GM23248 (cell line): ENCODE results near the gene NACC2. TPM values are rescaled to one million over a fixed set of nuclear protein-coding genes. Genes with fewer than 3 reads are reported as not detected.

Experiments
- DNase-seq: peaks from one replicate; pipeline ENCODE4 v3.0.0-alpha.2; 2015
- H2AFZ ChIP-seq: fragments of 200-600 bp; sonication (generic); 2 replicates; pipeline ENCODE4 v1.6.1; 2016; ENCODE audit warnings: antibody characterized with exemption
- H3F3A ChIP-seq: fragments of 200-600 bp; sonication (generic); 2 replicates; pipeline ENCODE4 v1.6.1; 2016; ENCODE audit warnings: mild to moderate bottlenecking, antibody characterized with exemption, mixed run types; ENCODE audit not compliant: insufficient read depth
- H3K27ac ChIP-seq: fragments of 200-600 bp; sonication (generic); 2 replicates; pipeline ENCODE4 v1.5.1; 2016; ENCODE audit warnings: mild to moderate bottlenecking
- H3K27me3 ChIP-seq: fragments of 200-600 bp; sonication (generic); replicated peaks from 2 replicates; pipeline ENCODE4 v1.6.1; 2016; ENCODE audit warnings: mild to moderate bottlenecking; ENCODE audit not compliant: insufficient read depth
- H3K36me3 ChIP-seq: fragments of 200-600 bp; sonication (generic); 2 replicates; pipeline ENCODE4 v1.6.1; 2016; ENCODE audit warnings: low read depth, mild to moderate bottlenecking
- H3K4me1 ChIP-seq: fragments of 200-600 bp; sonication (generic); 2 replicates; pipeline ENCODE4 v1.6.1; 2016; ENCODE audit warnings: mild to moderate bottlenecking; ENCODE audit not compliant: insufficient read depth
- H3K4me2 ChIP-seq: fragments of 200-600 bp; sonication (generic); one replicate; pipeline ENCODE4 v1.6.1; 2016; ENCODE audit warnings: mild to moderate bottlenecking; ENCODE audit not compliant: unreplicated experiment
- H3K4me3 ChIP-seq: fragments of 200-600 bp; sonication (generic); 2 replicates; pipeline ENCODE4 v1.5.1; 2016; ENCODE audit warnings: mild to moderate bottlenecking
- H3K79me2 ChIP-seq: fragments of 200-600 bp; sonication (generic); 2 replicates; pipeline ENCODE4 v1.6.1; 2016; ENCODE audit warnings: mild to moderate bottlenecking; ENCODE audit not compliant: insufficient read depth
- H3K9ac ChIP-seq: fragments of 200-600 bp; sonication (generic); 2 replicates; pipeline ENCODE4 v1.6.1; 2016; ENCODE audit warnings: mild to moderate bottlenecking
- H3K9me2 ChIP-seq: fragments of 200-600 bp; sonication (generic); 2 replicates; pipeline ENCODE4 v1.6.1; 2016; ENCODE audit warnings: mixed run types, mild to moderate bottlenecking, moderate library complexity; ENCODE audit not compliant: insufficient read depth
- H3K9me3 ChIP-seq: fragments of 200-600 bp; sonication (generic); one replicate; pipeline ENCODE4 v1.6.1; 2017; ENCODE audit warnings: low read depth
- H4K20me1 ChIP-seq: fragments of 200-600 bp; sonication (generic); 2 replicates; pipeline ENCODE4 v1.6.0; 2016; ENCODE audit not compliant: insufficient read depth
- EZH2 ChIP-seq: fragments of 200-600 bp; sonication (generic); IDR thresholded peaks from 2 replicates; pipeline ENCODE4 v1.6.1; 2018; ENCODE audit warnings: antibody characterized with exemption, mild to moderate bottlenecking; ENCODE audit not compliant: insufficient read depth, poor library complexity, severe bottlenecking
- EZH2phosphoT487 ChIP-seq: fragments of 200-600 bp; sonication (generic); IDR thresholded peaks from 2 replicates; pipeline ENCODE4 v1.6.1; 2018; ENCODE audit warnings: antibody characterized with exemption, moderate library complexity, mild to moderate bottlenecking, low read depth; ENCODE audit not compliant: insufficient read depth
- WGBS, 2 experiments: methylation state at CpG; one replicate each; pipeline ENCODE4 v1.1.6; 2015 to 2017; ENCODE audit warnings: low lambda C conversion rate in 2 of 2, low coverage in 1 of 2; ENCODE audit errors: missing lambda C conversion rate in 2 of 2; 5-methylcytosine and 5-hydroxymethylcytosine counted together
- in situ Hi-C: fragments of 300-500 bp; cut with MboI; formaldehyde crosslinking; loops from 2 replicates; pipeline ENCODE4 v1.15.0; 2020
- polyA plus RNA-seq: library from polyadenylated mRNA; unstranded; fragments of >200 nt; fragmentation: Nextera tagmentation; extraction: Ambion mirVana; gene quantifications from 2 replicates; pipeline ENCODE4 v1.2.1, GENCODE V29; 2016
- total RNA-seq: library from RNA; depleted of rRNA; stranded (reverse); fragments of >200 nt; shearing (Covaris generic); gene quantifications from 2 replicates; pipeline ENCODE4 v1.2.3, GENCODE V29; 2014

NACC2 gene
- total and polyA plus RNA-seq, 2 experiments from 2014 or later: 5.3 to 30.7 TPM

GRCh38 chr9:136026266-136026942 lies 68.7 kb downstream of the NACC2 start:
- no peaks in the 10 kb centered on the region for H3K9me3 ChIP-seq
- peaks cover 62% of the 10 kb centered on the region for H3K79me2 ChIP-seq
- no peaks in the 10 kb centered on the region for H3K27me3 ChIP-seq
- H3K9ac ChIP-seq: no peak overlapping the region
- H3K4me2 ChIP-seq: no peak overlapping the region
- no peak overlapping the region for H2AFZ ChIP-seq
- H4K20me1 ChIP-seq: peaks cover 2% of the 10 kb centered on the region; the same call in 1 of the 2 replicates
- no peak overlapping the region for H3K4me3 ChIP-seq
- DNase-seq: no peak
- in situ Hi-C loops: no loop called here
- 92 to 94% methylated on average over 8 of the region's 8 CpGs for WGBS, 2 experiments
- no peak for TF ChIP-seq EZH2
- no peak for TF ChIP-seq EZH2phosphoT487
- no peak overlapping the region for H3K27ac ChIP-seq
- no peaks in the 10 kb centered on the region for H3K36me3 ChIP-seq
- no peaks in the 10 kb centered on the region for H3F3A ChIP-seq
- no peaks in the 10 kb centered on the region for H3K9me2 ChIP-seq
- H3K4me1 ChIP-seq: no peaks in the 10 kb centered on the region

- H3K4me2 ChIP-seq: no peak overlapping the region
- in situ Hi-C loops: no loop called here
- no peak overlapping the region for H3K27ac ChIP-seq
- no peak overlapping the region for H3K9ac ChIP-seq
- TF ChIP-seq EZH2phosphoT487: no peak
- no peak for TF ChIP-seq EZH2
- no peak for DNase-seq
- H3K9me2 ChIP-seq: no peaks in the 10 kb centered on the region
- no peaks in the 10 kb centered on the region for H3K36me3 ChIP-seq
- H3K4me1 ChIP-seq: no peaks in the 10 kb centered on the region
- H3K79me2 ChIP-seq: peaks cover 62% of the 10 kb centered on the region
- H3K9me3 ChIP-seq: no peaks in the 10 kb centered on the region
- no peaks in the 10 kb centered on the region for H3K27me3 ChIP-seq
- H3K4me3 ChIP-seq: no peak overlapping the region
- no peaks in the 10 kb centered on the region for H3F3A ChIP-seq
- H2AFZ ChIP-seq: no peak overlapping the region
- H4K20me1 ChIP-seq: peaks cover 4% of the 10 kb centered on the region; the same call in 1 of the 2 replicates
- 87 to 88% methylated on average over 10 of the region's 10 CpGs for WGBS, 2 experiments
Observed at GRCh38 chr9:136025481-136025880, 69.6 kb downstream of the NACC2 start.

GRCh38 chr9:136024696-136025316 lies 70.3 kb downstream of the NACC2 start:
- no peak for DNase-seq
- Histone ChIP-seq H3K4me3 (no peak overlapping the region), H3K9me2 (no peaks in the 10 kb centered on the region), H3F3A (no peaks in the 10 kb centered on the region), H3K27ac (no peak overlapping the region), H3K9ac (no peak overlapping the region), H3K36me3 (no peaks in the 10 kb centered on the region), H2AFZ (no peak overlapping the region), H3K4me2 (no peak overlapping the region), H4K20me1 (peaks cover 4% of the 10 kb centered on the region; the same call in 1 of the 2 replicates), H3K9me3 (no peaks in the 10 kb centered on the region), H3K4me1 (no peaks in the 10 kb centered on the region), H3K27me3 (no peaks in the 10 kb centered on the region), H3K79me2 (peaks cover 66% of the 10 kb centered on the region)
- 60 to 63% methylated on average over 16 of the region's 16 CpGs for WGBS, 2 experiments
- TF ChIP-seq EZH2phosphoT487 (no peak), EZH2 (no peak)
- in situ Hi-C loops: no loop called here

- TF ChIP-seq EZH2phosphoT487 (no peak), EZH2 (no peak)
- H4K20me1 ChIP-seq: peaks cover 4% of the 10 kb centered on the region; the same call in 1 of the 2 replicates
- H3F3A ChIP-seq: no peaks in the 10 kb centered on the region
- H3K9me2 ChIP-seq: no peaks in the 10 kb centered on the region
- no peak for DNase-seq
- peaks cover 71% of the 10 kb centered on the region for H3K79me2 ChIP-seq
- no peak overlapping the region for H3K4me2 ChIP-seq
- in situ Hi-C loops: no loop called here
- no peak overlapping the region for H3K4me3 ChIP-seq
- no peak overlapping the region for H2AFZ ChIP-seq
- no peaks in the 10 kb centered on the region for H3K27me3 ChIP-seq
- no peaks in the 10 kb centered on the region for H3K9me3 ChIP-seq
- no peaks in the 10 kb centered on the region for H3K36me3 ChIP-seq
- H3K27ac ChIP-seq: no peak overlapping the region
- H3K9ac ChIP-seq: no peak overlapping the region
- WGBS, 2 experiments: 67 to 83% methylated on average over 2 of the region's 2 CpGs
- H3K4me1 ChIP-seq: no peaks in the 10 kb centered on the region
Observed at GRCh38 chr9:136024286-136024685, 70.8 kb downstream of the NACC2 start.
